MM.1S (cell line): Measurements from ENCODE around the gene PPP1R13B.

ENCODE experiments used
- CTCF ChIP-seq: fragments of 300-600 bp; sonication (generic); IDR thresholded peaks from 2 replicates; pipeline ENCODE4 v1.5.1; 2016; ENCODE audit warnings: antibody characterized with exemption, low read length, mixed read lengths
- EZH2 ChIP-seq: fragments of 300-600 bp; sonication (generic); optimal IDR thresholded peaks from 2 replicates; pipeline ENCODE3; 2017; ENCODE audit warnings: low read depth, mild to moderate bottlenecking, antibody characterized with exemption, low read length, mixed read lengths

- TF ChIP-seq CTCF (no peak), EZH2 (no peak)
These were observed 71.9 kb downstream of the PPP1R13B start for GRCh38 chr14:103775506-103775905.
